Mesendoderm (in vitro differentiated cells): ENCODE measurements around the gene POLG.

Source experiments
- DNase-seq: peaks from one replicate; pipeline ENCODE4 v3.0.0; 2013
- H2AK5ac ChIP-seq: 2 replicates; pipeline ENCODE4 v1.6.1; 2013; ENCODE audit warnings: low read length, inconsistent platforms
- H2BK120ac ChIP-seq: 2 replicates; pipeline ENCODE4 v1.6.1; 2013; ENCODE audit warnings: low read depth, mild to moderate bottlenecking, low read length, moderate library complexity, mixed read lengths
- H2BK15ac ChIP-seq: replicated peaks from 2 replicates; pipeline ENCODE4 v1.6.1; 2013; ENCODE audit warnings: low read depth, mild to moderate bottlenecking, moderate library complexity
- H2BK5ac ChIP-seq: 2 replicates; pipeline ENCODE4 v1.6.1; 2013; ENCODE audit warnings: low read length, inconsistent platforms
- H3K18ac ChIP-seq: 2 replicates; pipeline ENCODE4 v1.6.1; 2013; ENCODE audit warnings: mild to moderate bottlenecking, low read length, mixed read lengths
- H3K23ac ChIP-seq: one replicate; pipeline ENCODE4 v1.6.1; 2013; ENCODE audit warnings: low read length
- H3K27ac ChIP-seq: 2 replicates; pipeline ENCODE4 v1.5.1; 2013; ENCODE audit warnings: low read depth, mild to moderate bottlenecking, inconsistent platforms, low read length, moderate library complexity
- H3K27me3 ChIP-seq: 2 replicates; pipeline ENCODE4 v1.6.1; 2013; ENCODE audit warnings: low read length, control low read depth, mild to moderate bottlenecking, inconsistent platforms; ENCODE audit not compliant: insufficient read depth, poor library complexity
- H3K36me3 ChIP-seq: 2 replicates; pipeline ENCODE4 v1.6.1; 2013; ENCODE audit warnings: low read length, inconsistent platforms; ENCODE audit not compliant: control insufficient read depth, insufficient read depth
- H3K4ac ChIP-seq: one replicate; pipeline ENCODE4 v1.6.1; 2013; ENCODE audit warnings: low read depth, mild to moderate bottlenecking, low read length, moderate library complexity
- H3K4me1 ChIP-seq: 2 replicates; pipeline ENCODE4 v1.6.1; 2013; ENCODE audit warnings: low read depth, low read length, inconsistent platforms; ENCODE audit not compliant: control insufficient read depth
- H3K4me2 ChIP-seq: 2 replicates; pipeline ENCODE4 v1.6.1; 2013; ENCODE audit warnings: low read length
- H3K4me3 ChIP-seq: 2 replicates; pipeline ENCODE4 v1.5.1; 2013; ENCODE audit warnings: mild to moderate bottlenecking, low read length
- H3K56ac ChIP-seq: one replicate; pipeline ENCODE4 v1.6.1; 2013; ENCODE audit warnings: low read length
- H3K79me1 ChIP-seq: 2 replicates; pipeline ENCODE4 v1.6.1; 2013; ENCODE audit warnings: low read length, inconsistent platforms
- H3K79me2 ChIP-seq: 2 replicates; pipeline ENCODE4 v1.6.1; 2013; ENCODE audit warnings: mild to moderate bottlenecking, low read length; ENCODE audit not compliant: control insufficient read depth, insufficient read depth
- H3K9ac ChIP-seq: 2 replicates; pipeline ENCODE4 v1.6.1; 2013; ENCODE audit warnings: low read length, inconsistent platforms
- H4K5ac ChIP-seq: one replicate; pipeline ENCODE4 v1.6.1; 2013; ENCODE audit warnings: low read length
- H4K8ac ChIP-seq: one replicate; pipeline ENCODE4 v1.6.1; 2013; ENCODE audit warnings: low read depth, mild to moderate bottlenecking, control low read depth, low read length, moderate library complexity
- WGBS: extraction: QIAGEN DNeasy Blood & Tissue Kit; methylation state at CpG from one replicate; pipeline ENCODE4 v1.1.7; 2013; ENCODE audit warnings: low lambda C conversion rate, missing lambda C conversion rate; ENCODE audit not compliant: insufficient coverage; ENCODE audit errors: extremely low coverage; 5-methylcytosine and 5-hydroxymethylcytosine counted together

The POLG gene

GRCh38 chr15:89376388-89376787 is 41.8 kb upstream of the POLG start:
- Histone ChIP-seq H3K4ac (no peak overlapping the region), H3K18ac (no peak overlapping the region), H3K36me3 (no peaks in the 10 kb centered on the region), H2AK5ac (no peak overlapping the region), H2BK5ac (no peak overlapping the region), H4K8ac (no peak overlapping the region), H2BK15ac (no peak overlapping the region), H3K27me3 (peaks cover 95% of the 10 kb centered on the region), H2BK120ac (no peak overlapping the region), H3K4me3 (no peak overlapping the region), H3K79me2 (no peaks in the 10 kb centered on the region), H3K79me1 (no peaks in the 10 kb centered on the region), H3K4me1 (no peaks in the 10 kb centered on the region), H3K9ac (no peak overlapping the region), H3K4me2 (no peak overlapping the region), H3K56ac (no peak overlapping the region), H3K23ac (no peak overlapping the region), H3K27ac (no peak overlapping the region), H4K5ac (no peak overlapping the region)
- no peak for DNase-seq
- WGBS, result no CpG with 5 or more reads among the region's 2 CpGs

- no peak overlapping the region for H3K9ac ChIP-seq
- H3K27me3 ChIP-seq, result peaks cover 94% of the 10 kb centered on the region
- H3K36me3 ChIP-seq, result no peaks in the 10 kb centered on the region
- H3K23ac ChIP-seq, result no peak overlapping the region
- H2BK15ac ChIP-seq, result no peak overlapping the region
- no peak overlapping the region for H2BK120ac ChIP-seq
- no peak overlapping the region for H3K4me3 ChIP-seq
- H3K4ac ChIP-seq, result no peak overlapping the region
- no peak overlapping the region for H3K56ac ChIP-seq
- no peaks in the 10 kb centered on the region for H3K4me1 ChIP-seq
- H4K5ac ChIP-seq, result no peak overlapping the region
- H4K8ac ChIP-seq, result no peak overlapping the region
- no peaks in the 10 kb centered on the region for H3K79me2 ChIP-seq
- no peak overlapping the region for H3K18ac ChIP-seq
- no peak overlapping the region for H3K27ac ChIP-seq
- H2BK5ac ChIP-seq, result no peak overlapping the region
- DNase-seq, result no peak
- H2AK5ac ChIP-seq, result no peak overlapping the region
- no CpG with 5 or more reads among the region's 9 CpGs for WGBS
- no peaks in the 10 kb centered on the region for H3K79me1 ChIP-seq
- H3K4me2 ChIP-seq, result no peak overlapping the region
Measured at GRCh38 chr15:89375093-89376005, 40.7 kb upstream of the POLG start.

DNA sequence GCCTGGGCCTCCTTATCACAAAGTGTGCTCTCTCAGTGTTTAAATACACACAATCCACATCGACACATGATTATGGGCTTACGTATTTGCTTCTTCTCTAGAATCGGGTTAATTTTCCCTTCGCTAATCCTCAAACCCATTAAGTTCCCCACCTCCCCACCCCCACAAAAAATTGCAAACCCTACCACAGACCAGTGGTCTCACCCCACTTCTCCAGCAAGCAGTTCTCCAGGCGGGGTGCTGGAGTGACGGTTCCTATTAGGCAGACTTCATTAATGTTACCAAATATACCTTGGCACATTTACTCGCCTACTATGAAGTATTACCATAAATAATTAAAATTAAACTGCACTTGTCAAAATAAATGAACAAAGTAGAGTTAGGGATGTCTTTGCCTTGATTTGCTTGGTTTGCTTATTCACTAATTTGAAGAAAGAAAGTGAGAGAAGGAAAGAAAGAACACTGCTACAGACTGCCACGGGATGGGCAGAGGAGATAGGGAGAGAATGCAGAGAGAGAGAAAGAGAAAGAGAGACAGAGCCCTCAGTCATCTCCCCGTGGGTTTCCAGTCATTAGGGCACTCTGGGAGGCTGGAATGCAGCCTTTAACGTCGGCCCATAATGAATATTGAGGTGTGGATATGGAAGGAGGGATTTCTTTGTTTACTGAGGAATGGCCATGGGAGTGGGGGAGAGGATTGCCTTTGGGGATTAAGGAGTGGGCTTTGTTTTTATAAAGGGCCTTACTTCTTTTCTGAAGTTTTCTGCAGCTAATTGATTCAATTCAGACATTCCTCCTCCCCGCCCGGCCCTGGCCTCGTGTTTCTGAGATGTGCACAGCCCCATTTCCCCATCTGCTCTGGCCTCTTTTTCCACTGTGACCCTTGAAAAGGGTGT is 39.7 kb upstream of the POLG start:
- Histone ChIP-seq H3K4me2 (no peak overlapping the region), H2AK5ac (no peak overlapping the region), H3K36me3 (no peaks in the 10 kb centered on the region), H3K4me1 (peaks cover 2% of the 10 kb centered on the region), H2BK15ac (no peak overlapping the region), H3K79me1 (no peaks in the 10 kb centered on the region), H3K27me3 (peaks cover 95% of the 10 kb centered on the region), H3K79me2 (no peaks in the 10 kb centered on the region), H4K8ac (no peak overlapping the region), H2BK5ac (no peak overlapping the region), H2BK120ac (no peak overlapping the region), H3K4ac (no peak overlapping the region), H3K18ac (no peak overlapping the region), H3K27ac (no peak overlapping the region), H3K9ac (no peak overlapping the region), H3K56ac (no peak overlapping the region), H3K23ac (no peak overlapping the region), H4K5ac (no peak overlapping the region), H3K4me3 (no peak overlapping the region)
- no CpG with 5 or more reads among the region's 14 CpGs for WGBS
- DNase-seq, result no peak

DNA sequence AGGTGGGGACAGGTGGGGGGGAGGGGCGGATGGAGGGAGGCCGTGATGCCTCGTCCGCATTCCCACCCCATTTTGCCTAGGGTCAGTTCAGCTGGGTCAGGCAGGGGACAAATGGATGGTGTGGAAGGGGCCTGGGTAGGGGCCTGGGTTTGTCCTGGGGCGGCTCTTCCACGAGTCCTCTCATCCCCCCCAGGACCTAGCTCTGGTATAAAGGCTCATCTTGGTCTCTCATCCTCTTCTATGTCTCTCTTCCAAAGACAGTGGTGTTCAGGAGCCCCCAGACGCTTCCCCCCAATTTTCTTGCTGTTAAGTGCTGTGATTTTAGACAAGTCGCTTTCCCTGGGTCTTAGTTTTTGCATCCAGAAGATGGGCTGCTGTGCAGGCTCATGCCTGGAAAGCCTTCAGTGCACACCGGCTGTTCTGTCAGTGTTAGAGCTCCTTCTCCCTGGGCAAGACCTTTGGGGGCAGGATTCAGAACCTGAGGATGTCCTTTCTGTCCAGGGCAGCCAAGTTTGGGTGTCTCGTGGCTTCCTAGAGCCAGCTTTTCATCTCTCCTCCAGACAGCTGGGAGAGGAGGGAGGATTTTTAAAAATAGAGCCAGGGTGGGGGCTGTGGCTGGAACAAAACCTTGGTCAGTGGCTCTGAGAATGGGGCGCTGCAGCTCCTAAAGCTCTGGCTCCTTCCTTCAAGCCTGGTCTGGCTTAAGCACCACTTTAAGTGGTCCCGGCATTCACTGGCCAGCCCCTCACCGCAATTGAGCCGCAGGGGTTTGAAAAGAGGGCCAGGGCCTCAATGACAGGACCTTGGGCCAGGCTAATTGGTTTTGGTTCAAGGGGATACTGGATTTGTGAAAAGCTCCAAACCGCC is 37.7 kb upstream of the POLG start:
- H4K5ac ChIP-seq, result no peak overlapping the region
- no peak overlapping the region for H3K27ac ChIP-seq
- H3K23ac ChIP-seq, result no peak overlapping the region
- no peak overlapping the region for H3K18ac ChIP-seq
- no peaks in the 10 kb centered on the region for H3K79me1 ChIP-seq
- no peak overlapping the region for H2BK120ac ChIP-seq
- H3K9ac ChIP-seq, result no peak overlapping the region
- peaks cover 2% of the 10 kb centered on the region for H3K4me1 ChIP-seq
- H3K56ac ChIP-seq, result no peak overlapping the region
- H3K79me2 ChIP-seq, result no peaks in the 10 kb centered on the region
- H3K27me3 ChIP-seq, result peaks cover 95% of the 10 kb centered on the region
- H2AK5ac ChIP-seq, result no peak overlapping the region
- H3K36me3 ChIP-seq, result no peaks in the 10 kb centered on the region
- H3K4ac ChIP-seq, result no peak overlapping the region
- no peak overlapping the region for H3K4me2 ChIP-seq
- H4K8ac ChIP-seq, result no peak overlapping the region
- WGBS, result no CpG with 5 or more reads among the region's 15 CpGs
- no peak overlapping the region for H2BK5ac ChIP-seq
- H3K4me3 ChIP-seq, result no peak overlapping the region
- no peak for DNase-seq
- H2BK15ac ChIP-seq, result no peak overlapping the region

DNA sequence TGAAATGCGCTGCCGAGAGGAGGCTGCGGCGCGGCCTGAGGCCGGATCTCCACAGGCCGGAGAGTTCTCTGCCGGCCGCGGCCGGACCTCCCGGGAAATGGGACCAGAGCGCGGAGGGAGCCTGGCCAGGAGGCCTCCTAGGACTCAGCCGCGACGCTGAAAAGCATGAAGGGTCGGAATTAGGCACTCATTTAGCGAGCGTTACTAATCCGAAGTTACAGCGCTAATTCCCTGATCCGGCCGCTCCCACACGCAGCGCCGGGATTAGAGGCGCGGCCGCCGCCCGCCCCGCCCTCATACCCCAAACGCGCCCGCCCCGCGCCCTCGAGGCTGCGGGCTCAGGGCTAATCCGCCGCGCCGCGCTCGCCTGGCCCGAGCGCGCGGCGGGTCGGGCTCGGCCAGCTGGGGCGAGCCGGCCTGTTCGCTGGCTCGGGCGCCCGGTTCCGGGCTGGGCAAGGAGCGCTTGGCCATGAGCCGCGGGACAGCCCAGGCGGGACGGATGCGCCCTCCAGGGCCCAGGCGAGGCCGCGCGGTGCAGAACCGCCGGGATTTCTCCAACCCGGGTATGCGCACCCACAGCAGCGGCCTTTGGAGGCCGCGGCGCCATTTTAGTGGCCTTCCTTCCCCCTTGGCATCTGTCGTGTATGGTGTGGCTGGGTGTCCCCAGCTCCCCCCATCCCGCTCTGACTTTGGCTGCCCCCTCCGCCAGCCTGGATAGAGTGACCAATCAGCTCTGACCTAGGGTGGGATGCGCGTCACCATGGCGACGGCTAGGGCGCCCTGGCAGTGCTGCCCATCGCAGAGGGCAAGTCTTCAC is 36.8 kb upstream of the POLG start:
- no peak overlapping the region for H3K27ac ChIP-seq
- no peak for DNase-seq
- H3K4me3 ChIP-seq, result no peak overlapping the region
- peak overlapping the region; percentile 7 for H3K4me2 ChIP-seq
- H3K18ac ChIP-seq, result no peak overlapping the region
- H3K56ac ChIP-seq, result no peak overlapping the region
- no peaks in the 10 kb centered on the region for H3K79me2 ChIP-seq
- no peaks in the 10 kb centered on the region for H3K36me3 ChIP-seq
- H3K4me1 ChIP-seq, result peaks cover 2% of the 10 kb centered on the region
- no peak overlapping the region for H2BK15ac ChIP-seq
- H4K5ac ChIP-seq, result no peak overlapping the region
- H3K23ac ChIP-seq, result no peak overlapping the region
- no peaks in the 10 kb centered on the region for H3K79me1 ChIP-seq
- no peak overlapping the region for H4K8ac ChIP-seq
- H2BK5ac ChIP-seq, result no peak overlapping the region
- H3K27me3 ChIP-seq, result peaks cover 95% of the 10 kb centered on the region
- no peak overlapping the region for H3K9ac ChIP-seq
- H3K4ac ChIP-seq, result no peak overlapping the region
- no CpG with 5 or more reads among the region's 87 CpGs for WGBS
- H2AK5ac ChIP-seq, result no peak overlapping the region
- no peak overlapping the region for H2BK120ac ChIP-seq
